AG09309 (cell line): ENCODE results near the gene MRPL50.

ENCODE experiments used
- DNase-seq: peaks from one replicate; pipeline ENCODE4 v3.0.0-alpha.2; 2010; ENCODE audit warnings: low read depth
- H3K4me3 ChIP-seq: 2 replicates; pipeline ENCODE4 v1.5.1; 2011; ENCODE audit warnings: mild to moderate bottlenecking, low read depth, low read length, moderate library complexity; ENCODE audit not compliant: control insufficient read depth
- CTCF ChIP-seq: IDR thresholded peaks from 2 replicates; pipeline ENCODE4 v1.5.1; 2011; ENCODE audit warnings: mild to moderate bottlenecking, low read depth, low read length, inconsistent platforms; ENCODE audit not compliant: insufficient read depth, control insufficient read depth; ENCODE audit errors: missing control alignments

MRPL50 gene

GRCh38 chr9:101354143-101354764, 44.2 kb downstream of the MRPL50 start:
- TF ChIP-seq CTCF = no peak
- no peak for DNase-seq
- no peak overlapping the region for H3K4me3 ChIP-seq

GRCh38 chr9:101353683-101354082, 44.7 kb downstream of the MRPL50 start:
- DNase-seq = no peak
- no peak overlapping the region for H3K4me3 ChIP-seq

GRCh38 chr9:101352892-101353463, 45.4 kb downstream of the MRPL50 start:
- no peak for DNase-seq
- no peak for TF ChIP-seq CTCF
- no peak overlapping the region for H3K4me3 ChIP-seq

More at GRCh38 chr9:101353683-101354082, 44.7 kb downstream of the MRPL50 start:
- TF ChIP-seq CTCF = no peak

GRCh38 chr9:101350285-101350684, 48.1 kb downstream of the MRPL50 start:
- TF ChIP-seq CTCF = no peak
- no peak overlapping the region for H3K4me3 ChIP-seq

GRCh38 chr9:101342595-101342994, 55.8 kb downstream of the MRPL50 start:
- TF ChIP-seq CTCF = no peak
- DNase-seq = no peak

More at GRCh38 chr9:101350285-101350684, 48.1 kb downstream of the MRPL50 start:
- DNase-seq = no peak

GRCh38 chr9:101341958-101342357, 56.5 kb downstream of the MRPL50 start:
- no peak for DNase-seq
- no peak overlapping the region for H3K4me3 ChIP-seq
- TF ChIP-seq CTCF = no peak

More at GRCh38 chr9:101342595-101342994, 55.8 kb downstream of the MRPL50 start:
- H3K4me3 ChIP-seq = no peak overlapping the region
